Endothelial cell (in vitro differentiated cells): ENCODE results near the gene LGALS7B. TPM values are rescaled to one million over a fixed set of nuclear protein-coding genes. Genes with fewer than 3 reads are reported as not detected.
"Not testable (repeated sequence)": the region's sequence is repeated elsewhere in the genome, so short reads cannot be mapped to it uniquely, and the experiment has no call there.

Source experiments
- DNase-seq: peaks from one replicate; pipeline ENCODE4 v3.0.0; 2021; ENCODE audit warnings: low spot score
- H3K27ac Mint-ChIP-seq: one replicate; pipeline ENCODE4 v1.8.0; 2021; ENCODE audit warnings: mixed read lengths, inconsistent platforms; ENCODE audit not compliant: unreplicated experiment
- H3K27me3 Mint-ChIP-seq: one replicate; pipeline ENCODE4 v1.8.0; 2021; ENCODE audit warnings: mild to moderate bottlenecking, moderate library complexity, mixed read lengths, inconsistent platforms; ENCODE audit not compliant: unreplicated experiment
- H3K36me3 Mint-ChIP-seq: one replicate; pipeline ENCODE4 v1.8.0; 2021; ENCODE audit warnings: mild to moderate bottlenecking, low read depth, mixed read lengths, inconsistent platforms; ENCODE audit not compliant: unreplicated experiment
- H3K4me1 Mint-ChIP-seq: one replicate; pipeline ENCODE4 v1.8.0; 2021; ENCODE audit warnings: mild to moderate bottlenecking, mixed read lengths, inconsistent platforms; ENCODE audit not compliant: unreplicated experiment
- H3K4me3 Mint-ChIP-seq: one replicate; pipeline ENCODE4 v1.8.0; 2021; ENCODE audit warnings: mild to moderate bottlenecking, mixed read lengths, inconsistent platforms; ENCODE audit not compliant: unreplicated experiment
- H3K9me3 Mint-ChIP-seq: one replicate; pipeline ENCODE4 v1.8.0; 2021; ENCODE audit warnings: mixed read lengths, inconsistent platforms; ENCODE audit not compliant: unreplicated experiment
- CTCF ChIP-seq: fragments of 200-600 bp; sonication (generic); IDR thresholded peaks from one replicate; pipeline ENCODE4 v1.5.0; 2021; ENCODE audit warnings: antibody characterized with exemption; ENCODE audit not compliant: unreplicated experiment
- total RNA-seq: library from RNA; stranded (reverse); fragmentation: NEBNext Ultra II Directional; extraction: Animal tissue kit (Norgen Biotek cat#: 25700); gene quantifications from one replicate; pipeline ENCODE4 v1.2.1, GENCODE V29; 2021; ENCODE audit not compliant: unreplicated experiment

LGALS7B gene
- total RNA-seq, 1 donor from 2014 or later = 18.8 TPM

DNA sequence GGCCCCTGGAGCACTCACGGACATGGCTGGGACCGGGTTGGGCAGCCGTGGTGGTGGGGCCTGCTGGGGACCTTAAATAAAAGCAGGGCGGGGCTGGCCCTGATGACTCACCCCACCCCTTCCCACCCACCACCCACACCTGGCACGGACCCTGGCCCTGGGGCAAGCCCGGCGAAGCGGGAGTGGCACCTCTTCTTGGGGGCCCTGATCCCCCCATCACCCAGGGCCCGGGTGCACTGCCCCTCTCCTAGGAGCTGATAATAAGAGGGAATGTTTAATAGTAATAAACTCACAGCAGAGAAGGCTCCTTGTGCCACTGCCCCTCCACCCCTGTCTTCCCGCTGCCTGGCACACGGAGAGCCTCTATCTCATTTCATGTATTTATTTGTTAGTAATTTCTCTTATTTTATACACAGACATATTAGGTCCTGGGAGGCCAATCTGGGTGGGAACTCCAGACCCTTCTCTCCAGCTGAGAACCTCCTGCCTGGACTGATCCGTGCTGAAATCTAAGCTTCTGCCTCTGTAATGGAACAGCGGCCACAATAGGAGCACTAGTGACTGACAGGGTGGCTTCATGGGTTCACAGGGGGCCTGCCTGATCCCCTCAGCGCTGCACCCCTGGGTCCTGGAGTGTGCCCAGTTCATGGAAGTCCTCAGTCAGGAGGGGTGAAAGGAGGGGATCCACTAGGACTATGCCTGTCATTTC is 15.4 kb upstream of the LGALS7B start, which contains the start of gene LGALS7:
Gene LGALS7 (minus strand): TSS at position 49 of the 709 bp plus-strand sequence. CDS start 25 bp downstream, at position 24.
- H3K9me3 Mint-ChIP-seq = no peaks in the 10 kb centered on the region
- peaks cover 4% of the 10 kb centered on the region for H3K36me3 Mint-ChIP-seq
- DNase-seq = no peak
- no peak within 1 kb of the TSS for H3K4me3 Mint-ChIP-seq
- peaks cover 15% of the 10 kb centered on the region for H3K4me1 Mint-ChIP-seq
- no peak for TF ChIP-seq CTCF
- H3K27me3 Mint-ChIP-seq = no peaks in the 10 kb centered on the region
- H3K27ac Mint-ChIP-seq = no peak within 1 kb of the TSS

DNA sequence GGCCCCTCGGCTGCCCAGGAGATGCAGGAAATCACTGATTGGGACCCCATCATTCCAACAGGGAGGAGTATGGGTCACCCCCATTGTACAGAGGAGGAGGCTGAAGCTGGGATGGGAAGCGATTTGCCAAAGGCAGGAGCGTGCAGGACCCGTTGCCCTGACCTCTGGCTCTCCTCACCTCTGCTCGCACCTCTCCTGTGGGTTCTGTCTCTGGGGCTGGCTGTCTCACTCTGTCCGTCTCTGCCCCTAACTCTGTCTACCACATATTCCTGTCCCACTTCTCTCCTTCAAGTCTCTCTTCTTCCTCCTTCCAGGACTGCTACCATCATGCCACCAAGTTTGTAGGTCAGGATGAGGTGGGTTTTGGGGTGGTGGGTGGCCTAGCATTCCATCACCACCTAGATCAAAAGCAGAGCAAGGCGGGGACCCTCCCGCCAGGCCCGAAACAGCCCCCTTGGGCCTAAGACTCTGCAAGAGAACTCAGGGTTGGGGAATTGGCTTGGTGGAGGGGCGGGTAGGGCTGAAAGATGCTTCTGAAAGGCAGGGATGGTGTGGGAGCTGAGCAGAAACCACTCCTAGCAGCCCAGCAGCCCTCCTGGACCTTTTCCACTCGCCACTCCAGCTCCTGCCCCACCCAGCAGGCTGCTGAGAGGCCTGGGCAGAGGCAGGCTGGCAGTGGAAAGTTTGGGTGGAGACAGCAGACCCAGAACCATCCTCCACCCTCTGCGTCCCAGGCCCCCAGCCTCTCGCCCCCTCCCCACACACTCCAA is 14.6 kb upstream of the LGALS7B start:
- Mint-ChIP-seq H3K27ac (no peak overlapping the region), H3K4me1 (peaks cover 17% of the 10 kb centered on the region), H3K36me3 (peaks cover 2% of the 10 kb centered on the region), H3K9me3 (no peaks in the 10 kb centered on the region), H3K4me3 (no peak overlapping the region), H3K27me3 (no peaks in the 10 kb centered on the region)
- DNase-seq = no peak
- no peak for TF ChIP-seq CTCF

GRCh38 chr19:38778733-38779132 is 10.3 kb upstream of the LGALS7B start:
- H3K4me1 Mint-ChIP-seq = peaks cover 15% of the 10 kb centered on the region
- peak overlapping the region; percentile 62 for H3K4me3 Mint-ChIP-seq
- no peak for TF ChIP-seq CTCF
- peak overlapping the region; percentile 42 for H3K27ac Mint-ChIP-seq
- no peak for DNase-seq
- no peaks in the 10 kb centered on the region for H3K36me3 Mint-ChIP-seq
- no peaks in the 10 kb centered on the region for H3K9me3 Mint-ChIP-seq
- H3K27me3 Mint-ChIP-seq = no peaks in the 10 kb centered on the region

DNA sequence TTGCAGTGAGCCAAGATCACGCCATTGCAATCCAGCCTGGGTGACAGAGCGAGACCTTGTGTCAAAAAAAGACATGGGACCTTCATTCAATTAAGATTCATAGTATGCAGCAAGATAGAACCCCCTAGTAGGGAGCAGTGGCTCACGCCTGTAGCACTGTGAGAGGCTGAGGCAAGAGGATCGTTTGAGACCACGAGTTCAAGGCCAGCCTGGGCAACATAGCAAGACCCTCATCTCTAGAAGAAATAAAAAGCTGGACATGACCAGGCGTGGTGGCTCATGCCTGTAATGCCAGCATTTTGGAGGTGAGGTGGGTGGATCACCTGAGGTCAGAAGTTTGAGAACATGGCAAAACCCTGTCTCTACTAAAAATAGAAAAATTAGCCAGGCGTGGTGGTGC is 8.6 kb upstream of the LGALS7B start:
- Mint-ChIP-seq H3K36me3 (no peaks in the 10 kb centered on the region), H3K9me3 (no peaks in the 10 kb centered on the region), H3K4me3 (no peak overlapping the region), H3K27me3 (no peaks in the 10 kb centered on the region), H3K27ac (no peak overlapping the region), H3K4me1 (peaks cover 8% of the 10 kb centered on the region)
- DNase-seq = no peak
- no peak for TF ChIP-seq CTCF

DNA sequence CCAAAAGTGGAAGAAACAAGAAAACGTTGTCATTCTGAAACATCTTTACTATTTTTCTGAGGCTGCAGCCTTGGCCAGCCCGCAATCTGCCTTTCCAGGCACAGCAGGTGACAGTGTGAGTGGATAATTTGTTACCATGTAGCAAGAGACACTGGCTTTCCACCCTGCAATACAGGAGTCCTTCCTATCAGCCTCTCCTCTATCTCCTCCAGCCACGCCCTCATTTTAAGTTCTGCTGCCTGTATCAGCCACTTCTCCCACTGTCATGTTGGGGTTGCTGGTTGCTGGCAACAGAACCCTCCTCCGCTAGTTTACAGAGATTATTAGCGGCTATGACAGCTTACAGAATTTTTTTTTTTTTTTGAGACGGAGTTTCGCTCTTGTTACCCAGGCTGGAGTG is 7.9 kb upstream of the LGALS7B start:
- peaks cover 1% of the 10 kb centered on the region for H3K27me3 Mint-ChIP-seq
- no peak for DNase-seq
- no peak overlapping the region for H3K27ac Mint-ChIP-seq
- no peaks in the 10 kb centered on the region for H3K36me3 Mint-ChIP-seq
- TF ChIP-seq CTCF = no peak
- H3K9me3 Mint-ChIP-seq = no peaks in the 10 kb centered on the region
- H3K4me1 Mint-ChIP-seq = peaks cover 8% of the 10 kb centered on the region
- no peak overlapping the region for H3K4me3 Mint-ChIP-seq

GRCh38 chr19:38782212-38782611 is 6.8 kb upstream of the LGALS7B start:
- H3K27ac Mint-ChIP-seq, H3K36me3 Mint-ChIP-seq, DNase-seq, H3K4me3 Mint-ChIP-seq, H3K9me3 Mint-ChIP-seq, H3K27me3 Mint-ChIP-seq, H3K4me1 Mint-ChIP-seq: not testable (repeated sequence)
